GM12878 (cell line): ENCODE results near the gene FABP7. TPM values are rescaled to one million over a fixed set of nuclear protein-coding genes. Genes with fewer than 3 reads are reported as not detected.

ENCODE experiments used
- ATAC-seq: fragments of 200-7000 bp; cut with Tn5 transposase; 3 replicates; pipeline ENCODE4 v1.9.1; 2020; ENCODE audit warnings: mild to moderate bottlenecking, moderate library complexity
- BruUV-seq: library from RNA; stranded (reverse); fragments of 400-500 nt; replicated peaks from 2 replicates; lab custom pipeline; 2021; lab: Mats Ljungman, UMichigan
- CTCF ChIA-PET: fragments of 300-600 bp; sonication (Branson Sonifier 250); formaldehyde crosslinking; extraction: SDS; loops from one replicate; lab custom pipeline; 2021; ENCODE audit warnings: inconsistent platforms; lab: Yijun Ruan, JAX
- POLR2A ChIA-PET: fragments of 350-600 bp; formaldehyde crosslinking; extraction: SDS; loops from one replicate; lab custom pipeline; 2021; ENCODE audit warnings: inconsistent platforms; lab: Charles Lee
- RAD21 ChIA-PET: fragments of 300-600 bp; sonication (Branson Sonifier 250); formaldehyde crosslinking; loops from one replicate; lab custom pipeline; 2023; ENCODE audit warnings: antibody characterized with exemption; ENCODE audit not compliant: unreplicated experiment; lab: Charles Lee
- SMC1A ChIA-PET: fragments of 300-600 bp; sonication (Branson Sonifier 250); formaldehyde crosslinking; loops from one replicate; lab custom pipeline; 2023; ENCODE audit not compliant: unreplicated experiment, uncharacterized antibody; lab: Charles Lee
- DNase-seq: peaks from one replicate; pipeline ENCODE4 v3.0.0-alpha.2; 2011; ENCODE audit warnings: low read depth, low spot score
- FAIRE-seq: peaks from 3 replicates; lab custom pipeline; 2011; peaks lifted over from hg19 to GRCh38; lab: Jason Lieb, UNC
- H2AFZ ChIP-seq: 2 replicates; pipeline ENCODE4 v1.6.0; 2011; ENCODE audit warnings: low read depth, low read length, control low read depth; ENCODE audit not compliant: control insufficient read depth
- H3K27ac ChIP-seq: 2 replicates; pipeline ENCODE4 v1.5.1; 2011; ENCODE audit warnings: control low read depth; ENCODE audit not compliant: control insufficient read depth, insufficient read depth
- H3K27me3 ChIP-seq, 2 experiments: replicated peaks in 1 of 2; 2 replicates each; pipeline versions ENCODE4 v1.6.0 to v1.6.1; 2011; ENCODE audit warnings: low read length in 1 of 2; ENCODE audit not compliant: control insufficient read depth in 2 of 2, insufficient read depth in 2 of 2
- H3K36me3 ChIP-seq, 2 experiments: 2 replicates each; pipeline ENCODE4 v1.5.1; 2011; ENCODE audit warnings: low read length in 1 of 2; ENCODE audit not compliant: control insufficient read depth in 2 of 2, insufficient read depth in 2 of 2
- H3K4me1 ChIP-seq: 2 replicates; pipeline ENCODE4 v1.6.1; 2011; ENCODE audit warnings: mild to moderate bottlenecking, low read length, moderate library complexity, mixed read lengths; ENCODE audit not compliant: control insufficient read depth, insufficient read depth
- H3K4me2 ChIP-seq: 2 replicates; pipeline ENCODE4 v1.6.0; 2011; ENCODE audit warnings: control low read depth; ENCODE audit not compliant: control insufficient read depth, insufficient read depth
- H3K4me3 ChIP-seq: fragments of 200-600 bp; sonication (generic); 2 replicates; pipeline ENCODE4 v1.5.1; 2016
- H3K79me2 ChIP-seq: 2 replicates; pipeline ENCODE4 v1.6.0; 2011; ENCODE audit warnings: low read length; ENCODE audit not compliant: control insufficient read depth, insufficient read depth
- H3K9ac ChIP-seq: 2 replicates; pipeline ENCODE4 v1.8.0; 2011; ENCODE audit warnings: low read length, control low read depth, mixed read lengths; ENCODE audit not compliant: control insufficient read depth, insufficient read depth
- H3K9me3 ChIP-seq: replicated peaks from 3 replicates; pipeline ENCODE4 v1.5.1; 2011; ENCODE audit warnings: mild to moderate bottlenecking, low read length; ENCODE audit not compliant: control insufficient read depth, insufficient read depth
- H4K20me1 ChIP-seq: 2 replicates; pipeline ENCODE4 v1.6.0; 2011; ENCODE audit not compliant: control insufficient read depth, insufficient read depth
- CBFB ChIP-seq: IDR thresholded peaks from 2 replicates; pipeline ENCODE4 v1.6.1; 2016; ENCODE audit warnings: antibody characterized with exemption, low read depth
- CHD4 ChIP-seq: fragments of 200-600 bp; sonication (generic); IDR thresholded peaks from 2 replicates; pipeline ENCODE4 v1.6.1; 2016; ENCODE audit warnings: mild to moderate bottlenecking
- ESRRA ChIP-seq: IDR thresholded peaks from 2 replicates; pipeline ENCODE4 v1.6.1; 2012; ENCODE audit warnings: mild to moderate bottlenecking, low read length, improper control_type of control experiment
- ETV6 ChIP-seq, 2 experiments: fragments of 450-650 bp in 1 of 2; IDR thresholded peaks in 1 of 2; conservative IDR thresholded peaks in 1 of 2; 2 replicates each; pipeline ENCODE4 v1.6.1; 2014; ENCODE audit warnings: antibody characterized with exemption in 1 of 2, borderline replicate concordance in 1 of 2, low read depth in 1 of 2, mild to moderate bottlenecking in 1 of 2, moderate library complexity in 1 of 2
- FOXM1 ChIP-seq: IDR thresholded peaks from 2 replicates; pipeline ENCODE4 v1.6.1; 2012; ENCODE audit warnings: low read depth, mild to moderate bottlenecking, inconsistent platforms, low read length, moderate library complexity
- GATAD2B ChIP-seq: fragments of 450-650 bp; conservative IDR thresholded peaks from 2 replicates; pipeline ENCODE4 v1.6.1; 2017; ENCODE audit warnings: low read depth, mild to moderate bottlenecking, moderate library complexity
- IKZF2 ChIP-seq, 2 experiments: fragments of 450-650 bp; IDR thresholded peaks; 2 replicates each; pipeline ENCODE4 v1.6.1; 2017; ENCODE audit warnings: mild to moderate bottlenecking in 2 of 2, moderate library complexity in 2 of 2
- POLR2AphosphoS2 ChIP-seq: IDR thresholded peaks from 2 replicates; pipeline ENCODE4 v1.6.1; 2011; ENCODE audit warnings: low read depth, mild to moderate bottlenecking, low read length, improper control_type of control experiment, moderate library complexity
- POU2F2 ChIP-seq: IDR thresholded peaks from 3 replicates; pipeline ENCODE4 v1.6.1; 2011; ENCODE audit warnings: low read depth, mild to moderate bottlenecking, low read length, borderline replicate concordance
- RELB ChIP-seq: fragments of 450-650 bp; IDR thresholded peaks from 2 replicates; pipeline ENCODE4 v1.6.1; 2017; ENCODE audit warnings: low read depth, mild to moderate bottlenecking, moderate library complexity
- SIX5 ChIP-seq: IDR thresholded peaks from 2 replicates; pipeline ENCODE4 v1.6.1; 2011; ENCODE audit warnings: mild to moderate bottlenecking, low read depth, low read length, moderate library complexity; ENCODE audit not compliant: severe bottlenecking
- SRF ChIP-seq, 2 experiments: IDR thresholded peaks; 2 replicates each; pipeline ENCODE4 v1.6.1; 2011; ENCODE audit warnings: low read depth in 2 of 2, low read length in 2 of 2, mild to moderate bottlenecking in 1 of 2, moderate library complexity in 1 of 2
- TCF3 ChIP-seq: IDR thresholded peaks from 2 replicates; pipeline ENCODE4 v1.6.1; 2012; ENCODE audit warnings: low read depth, mild to moderate bottlenecking, low read length, borderline replicate concordance; ENCODE audit not compliant: insufficient read depth
- USF1 ChIP-seq: IDR thresholded peaks from 2 replicates; pipeline ENCODE4 v1.6.1; 2011; ENCODE audit warnings: borderline replicate concordance, low read depth, mild to moderate bottlenecking, moderate library complexity, mixed read lengths, low read length; ENCODE audit not compliant: insufficient read depth; ENCODE audit errors: extremely low read length
- ZNF24 ChIP-seq: fragments of 450-650 bp; IDR thresholded peaks from 2 replicates; pipeline ENCODE4 v1.6.1; 2017; ENCODE audit warnings: antibody characterized with exemption, mild to moderate bottlenecking
- WGBS: methylation state at CpG from one replicate; pipeline ENCODE4 v1.1.6; 2016; ENCODE audit warnings: low lambda C conversion rate; ENCODE audit not compliant: insufficient replicate concordance, insufficient coverage; ENCODE audit errors: missing lambda C conversion rate; 5-methylcytosine and 5-hydroxymethylcytosine counted together
- in situ Hi-C: fragments of 300-500 bp; cut with MboI; formaldehyde crosslinking; loops from 9 replicates; pipeline ENCODE4 v1.14.3; 2018; ENCODE audit warnings: mixed read lengths
- intact Hi-C: fragments of 100-400 bp; cut with micrococcal nuclease; formaldehyde crosslinking; loops from one replicate; pipeline ENCODE4 v1.14.2; 2022; ENCODE audit not compliant: unreplicated experiment
- polyA plus RNA-seq, 11 experiments: library from polyadenylated mRNA; depleted of rRNA in 4 of 11; unstranded in 6 of 11; stranded (reverse) in 5 of 11; fragments of >200 nt; fragmentation: Nextera tagmentation in 4 of 11; fragmentation: Illumina TruSeq in 1 of 11; extraction: Ambion mirVana in 4 of 11; extraction: Trizol in 1 of 11; gene quantifications; 1 replicate in 1 of 11; 2 replicates in 10 of 11; pipeline versions ENCODE4 v1.2.1 to v1.2.3, GENCODE V29; 2011 to 2016; ENCODE audit warnings: inconsistent platforms in 2 of 11, missing spikeins in 2 of 11, low read depth in 1 of 11
- total RNA-seq, 4 experiments: library from RNA; depleted of rRNA in 3 of 4; stranded (reverse); fragments of >200 nt in 3 of 4; fragmentation: Illumina TruSeq in 1 of 4; extraction: Trizol in 1 of 4; gene quantifications; 2 replicates each; pipeline versions ENCODE4 v1.2.1 to v1.2.3, GENCODE V29; 2013 to 2021
- TF ChIP-seq, protein P1 (sequence below): fragments of 450-650 bp; conservative IDR thresholded peaks from 2 replicates; pipeline ENCODE4 v1.6.1; 2017; ENCODE audit warnings: mild to moderate bottlenecking, moderate library complexity
- TF ChIP-seq, protein P2 (sequence below): IDR thresholded peaks from 2 replicates; pipeline ENCODE4 v1.6.1; 2012; ENCODE audit warnings: low read depth, low read length, improper control_type of control experiment
- TF ChIP-seq, protein P3 (sequence below): fragments of 450-650 bp; IDR thresholded peaks from 2 replicates; pipeline ENCODE4 v1.6.1; 2014; ENCODE audit warnings: mild to moderate bottlenecking

Gene FABP7
- total and polyA plus RNA-seq, 10 of the 15 experiments (the other 5 are each of a cell fraction or from before 2014, with no cell fraction given), result not detected

- in situ Hi-C loops (no loop called here), intact Hi-C loops (no loop called here)
- ATAC-seq, result no peak
- Histone ChIP-seq H3K4me1 (no peaks in the 10 kb centered on the region), H2AFZ (no peak overlapping the region), H3K4me2 (no peak overlapping the region), H3K27me3 (peaks cover 7 to 13% of the 10 kb centered on the region in 2 experiments), H4K20me1 (no peaks in the 10 kb centered on the region), H3K9me3 (no peaks in the 10 kb centered on the region), H3K79me2 (no peaks in the 10 kb centered on the region), H3K27ac (no peak overlapping the region), H3K36me3 (no peaks in the 10 kb centered on the region), H3K4me3 (no peak overlapping the region), H3K9ac (no peak overlapping the region)
- ChIA-PET SMC1A (interaction anchor here (0.7 to 8.2 kb wide), 13 partner anchors 9 to 62 kb away, joined by 3 to 98 read pairs (median 5); no protein-coding TSS in a partner anchor), CTCF (interaction anchor here (0.5 to 6.8 kb wide), 11 partner anchors 20 to 1756 kb away, joined by 3 to 52 read pairs (median 4); no protein-coding TSS in a partner anchor), POLR2A (interaction anchor here (0.6 to 1.6 kb wide), 2 partner anchors 41 to 154 kb away, joined by 6 to 7 read pairs; no protein-coding TSS in a partner anchor), RAD21 (interaction anchor here (0.7 to 4.5 kb wide), 6 partner anchors 24 to 54 kb away, joined by 3 to 19 read pairs (median 6); no protein-coding TSS in a partner anchor)
- 58% methylated on average over 2 of the region's 2 CpGs for WGBS
- BruUV-seq, result no TSS peak
- DNase-seq, result no peak
- no peak for FAIRE-seq
- no peak for TF ChIP-seq IKZF2 (IDR thresholded peaks at IDR 0.05)
- no peak for TF ChIP-seq ETV6 (conservative IDR thresholded peaks at IDR 0.05 in 1 of 2, IDR thresholded peaks at IDR 0.05 in 1 of 2; ENCODE audit: borderline replicate concordance in 1 of 2, low read depth in 1 of 2)
- TF ChIP-seq SRF (IDR thresholded peaks at IDR 0.05; ENCODE audit: low read depth in 2 of 2, low read length in 2 of 2), result no peak
- TF ChIP-seq, protein P1, sequence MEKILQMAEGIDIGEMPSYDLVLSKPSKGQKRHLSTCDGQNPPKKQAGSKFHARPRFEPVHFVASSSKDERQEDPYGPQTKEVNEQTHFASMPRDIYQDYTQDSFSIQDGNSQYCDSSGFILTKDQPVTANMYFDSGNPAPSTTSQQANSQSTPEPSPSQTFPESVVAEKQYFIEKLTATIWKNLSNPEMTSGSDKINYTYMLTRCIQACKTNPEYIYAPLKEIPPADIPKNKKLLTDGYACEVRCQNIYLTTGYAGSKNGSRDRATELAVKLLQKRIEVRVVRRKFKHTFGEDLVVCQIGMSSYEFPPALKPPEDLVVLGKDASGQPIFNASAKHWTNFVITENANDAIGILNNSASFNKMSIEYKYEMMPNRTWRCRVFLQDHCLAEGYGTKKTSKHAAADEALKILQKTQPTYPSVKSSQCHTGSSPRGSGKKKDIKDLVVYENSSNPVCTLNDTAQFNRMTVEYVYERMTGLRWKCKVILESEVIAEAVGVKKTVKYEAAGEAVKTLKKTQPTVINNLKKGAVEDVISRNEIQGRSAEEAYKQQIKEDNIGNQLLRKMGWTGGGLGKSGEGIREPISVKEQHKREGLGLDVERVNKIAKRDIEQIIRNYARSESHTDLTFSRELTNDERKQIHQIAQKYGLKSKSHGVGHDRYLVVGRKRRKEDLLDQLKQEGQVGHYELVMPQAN, result no peak
- no peak for TF ChIP-seq CHD4
- no peak for TF ChIP-seq POLR2AphosphoS2
- TF ChIP-seq POU2F2, result no peak
- TF ChIP-seq, protein P2, sequence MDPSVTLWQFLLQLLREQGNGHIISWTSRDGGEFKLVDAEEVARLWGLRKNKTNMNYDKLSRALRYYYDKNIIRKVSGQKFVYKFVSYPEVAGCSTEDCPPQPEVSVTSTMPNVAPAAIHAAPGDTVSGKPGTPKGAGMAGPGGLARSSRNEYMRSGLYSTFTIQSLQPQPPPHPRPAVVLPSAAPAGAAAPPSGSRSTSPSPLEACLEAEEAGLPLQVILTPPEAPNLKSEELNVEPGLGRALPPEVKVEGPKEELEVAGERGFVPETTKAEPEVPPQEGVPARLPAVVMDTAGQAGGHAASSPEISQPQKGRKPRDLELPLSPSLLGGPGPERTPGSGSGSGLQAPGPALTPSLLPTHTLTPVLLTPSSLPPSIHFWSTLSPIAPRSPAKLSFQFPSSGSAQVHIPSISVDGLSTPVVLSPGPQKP, result no peak
- TF ChIP-seq USF1, result no peak
- TF ChIP-seq FOXM1, result no peak
- no peak for TF ChIP-seq ESRRA
- TF ChIP-seq RELB, result no peak
- TF ChIP-seq, protein P3, sequence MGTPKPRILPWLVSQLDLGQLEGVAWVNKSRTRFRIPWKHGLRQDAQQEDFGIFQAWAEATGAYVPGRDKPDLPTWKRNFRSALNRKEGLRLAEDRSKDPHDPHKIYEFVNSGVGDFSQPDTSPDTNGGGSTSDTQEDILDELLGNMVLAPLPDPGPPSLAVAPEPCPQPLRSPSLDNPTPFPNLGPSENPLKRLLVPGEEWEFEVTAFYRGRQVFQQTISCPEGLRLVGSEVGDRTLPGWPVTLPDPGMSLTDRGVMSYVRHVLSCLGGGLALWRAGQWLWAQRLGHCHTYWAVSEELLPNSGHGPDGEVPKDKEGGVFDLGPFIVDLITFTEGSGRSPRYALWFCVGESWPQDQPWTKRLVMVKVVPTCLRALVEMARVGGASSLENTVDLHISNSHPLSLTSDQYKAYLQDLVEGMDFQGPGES, result no peak
- no peak for TF ChIP-seq ZNF24
- no peak for TF ChIP-seq SIX5
- no peak for TF ChIP-seq TCF3
- no peak for TF ChIP-seq GATAD2B
- TF ChIP-seq CBFB, result no peak
Observed at GRCh38 chr6:122792766-122793165, 13.2 kb downstream of the FABP7 start.
